A549 (cell line): ENCODE data around the gene HIVEP3. TPM values are rescaled to one million over a fixed set of nuclear protein-coding genes. Genes with fewer than 3 reads are reported as not detected.
A peak's percentile ranks its signal among the peaks of the same experiment; 100 is the strongest.

Source experiments
- ATAC-seq, 2 experiments: fragments of 200-7000 bp in 1 of 2; fragments of >200 bp in 1 of 2; cut with Nextera tagmentation in 1 of 2; cut with Tn5 transposase in 1 of 2; 3 replicates each; pipeline versions ENCODE4 v1.8.0 to v1.9.1; 2018 to 2020; ENCODE audit warnings: mild to moderate bottlenecking in 1 of 2, moderate library complexity in 1 of 2
- CTCF ChIA-PET: fragments of 300-600 bp; sonication (Branson Sonifier 250); formaldehyde crosslinking; extraction: SDS; loops from one replicate; lab custom pipeline; 2021; ENCODE audit warnings: antibody characterized with exemption, inconsistent platforms; lab: Yijun Ruan, JAX
- POLR2A ChIA-PET: fragments of 350-600 bp; formaldehyde crosslinking; extraction: SDS; loops from one replicate; lab custom pipeline; 2021; ENCODE audit warnings: antibody characterized with exemption, inconsistent platforms; lab: Yijun Ruan, JAX
- DNase-seq, 2 experiments: peaks; one replicate each; pipeline versions ENCODE4 v3.0.0 to v3.0.0-alpha.2; 2011 to 2016; ENCODE audit warnings: low read depth in 1 of 2, low spot score in 1 of 2
- FAIRE-seq: peaks from 2 replicates; lab custom pipeline; 2011; peaks lifted over from hg19 to GRCh38; lab: Jason Lieb, UNC
- H3K27ac ChIP-seq, 2 experiments: fragments of >200 bp; sonication (Bioruptor Twin); formaldehyde crosslinking; 3 replicates each; pipeline ENCODE4 v1.5.1; 2016 to 2017
- H3K4me1 ChIP-seq: fragments of >200 bp; sonication (Bioruptor Twin); formaldehyde crosslinking; 3 replicates; pipeline ENCODE4 v1.6.1; 2016
- H3K4me2 ChIP-seq: fragments of >200 bp; sonication (Bioruptor Twin); formaldehyde crosslinking; 3 replicates; pipeline ENCODE4 v1.6.1; 2016
- H3K4me3 ChIP-seq: fragments of >200 bp; sonication (Bioruptor Twin); formaldehyde crosslinking; 3 replicates; pipeline ENCODE4 v1.5.1; 2016
- H3K9me3 ChIP-seq: fragments of >200 bp; sonication (Bioruptor Twin); formaldehyde crosslinking; 3 replicates; pipeline ENCODE4 v1.6.1; 2016
- CBX8 ChIP-seq: fragments of 200-600 bp; sonication (generic); IDR thresholded peaks from 2 replicates; pipeline ENCODE4 v1.6.1; 2016
- CEBPB ChIP-seq, 2 experiments: fragments of >200 bp in 1 of 2; sonication (Bioruptor Twin) in 1 of 2; formaldehyde crosslinking in 1 of 2; IDR thresholded peaks; 2 replicates each; pipeline ENCODE4 v1.6.1; 2012 to 2016
- CHD2 ChIP-seq: fragments of 150-350 bp; IDR thresholded peaks from 2 replicates; pipeline ENCODE4 v1.6.1; 2014; ENCODE audit warnings: low read length; ENCODE audit not compliant: partially characterized antibody
- CTCF ChIP-seq: fragments of >200 bp; sonication (Bioruptor Twin); formaldehyde crosslinking; IDR thresholded peaks from 3 replicates; pipeline ENCODE4 v1.5.1; 2016
- E2F6 ChIP-seq: IDR thresholded peaks from 2 replicates; pipeline ENCODE4 v1.6.1; 2012; ENCODE audit warnings: low read depth, borderline replicate concordance
- EP300 ChIP-seq, 2 experiments: fragments of >200 bp; sonication (Bioruptor Twin); formaldehyde crosslinking; IDR thresholded peaks; 2 replicates in 1 of 2; 3 replicates in 1 of 2; pipeline ENCODE4 v1.6.1; 2016 to 2017
- FOSL2 ChIP-seq, 2 experiments: fragments of 450-650 bp in 1 of 2; fragments of >200 bp in 1 of 2; sonication (Bioruptor Twin) in 1 of 2; formaldehyde crosslinking; IDR thresholded peaks; 2 replicates each; pipeline versions ENCODE4 v1.5.0 to v1.6.1; 2016 to 2020; ENCODE audit warnings: mild to moderate bottlenecking in 1 of 2, moderate library complexity in 1 of 2
- GATA3 ChIP-seq: IDR thresholded peaks from 2 replicates; pipeline ENCODE4 v1.6.1; 2012; ENCODE audit warnings: borderline replicate concordance
- HDAC2 ChIP-seq: fragments of 200-600 bp; sonication (generic); IDR thresholded peaks from 2 replicates; pipeline ENCODE4 v1.6.1; 2016
- HOXA7 ChIP-seq: fragments of 250-450 bp; sonication (Bioruptor Pico); IDR thresholded peaks from 2 replicates; pipeline ENCODE4 v1.5.0; 2020; ENCODE audit warnings: mild to moderate bottlenecking, moderate library complexity
- HOXB13 ChIP-seq: fragments of 250-450 bp; sonication (Bioruptor Pico); IDR thresholded peaks from 2 replicates; pipeline ENCODE4 v1.5.0; 2020; ENCODE audit warnings: low read depth, mild to moderate bottlenecking, moderate library complexity
- JUN ChIP-seq, 2 experiments: fragments of >200 bp; sonication (Bioruptor Twin); formaldehyde crosslinking; IDR thresholded peaks; 2 replicates in 1 of 2; 3 replicates in 1 of 2; pipeline ENCODE4 v1.6.1; 2016 to 2017
- JUNB ChIP-seq: fragments of >200 bp; sonication (Bioruptor Twin); formaldehyde crosslinking; IDR thresholded peaks from 2 replicates; pipeline ENCODE4 v1.6.1; 2016
- MAFK ChIP-seq: fragments of 450-650 bp; IDR thresholded peaks from 2 replicates; pipeline ENCODE4 v1.6.1; 2014; ENCODE audit not compliant: partially characterized antibody
- MAX ChIP-seq: IDR thresholded peaks from 2 replicates; pipeline ENCODE4 v1.6.1; 2012
- MAZ ChIP-seq: fragments of 150-350 bp; IDR thresholded peaks from 2 replicates; pipeline ENCODE4 v1.6.1; 2014; ENCODE audit warnings: antibody characterized with exemption, low read depth, low read length, borderline replicate concordance
- MYC ChIP-seq: IDR thresholded peaks from 2 replicates; pipeline ENCODE4 v1.6.1; 2012; ENCODE audit warnings: mild to moderate bottlenecking, inconsistent platforms, low read length, improper control_type of control experiment, borderline replicate concordance
- NFE2L2 ChIP-seq: fragments of 150-350 bp; conservative IDR thresholded peaks from 2 replicates; pipeline ENCODE4 v1.6.1; 2014; ENCODE audit warnings: low read length
- NR3C1 ChIP-seq: fragments of >200 bp; sonication (Bioruptor Twin); formaldehyde crosslinking; IDR thresholded peaks from 3 replicates; pipeline ENCODE4 v1.6.1; 2017
- POLR2A ChIP-seq: IDR thresholded peaks from 2 replicates; pipeline ENCODE4 v1.6.1; 2012; ENCODE audit warnings: mild to moderate bottlenecking, low read length
- RAD21 ChIP-seq, 2 experiments: fragments of >200 bp in 1 of 2; sonication (Bioruptor Twin) in 1 of 2; formaldehyde crosslinking in 1 of 2; IDR thresholded peaks in 1 of 2; conservative IDR thresholded peaks in 1 of 2; 2 replicates in 1 of 2; 3 replicates in 1 of 2; pipeline ENCODE4 v1.6.1; 2012 to 2018; ENCODE audit warnings: inconsistent platforms in 1 of 2
- RFX5 ChIP-seq: fragments of 450-650 bp; IDR thresholded peaks from 2 replicates; pipeline ENCODE4 v1.7.1; 2014; ENCODE audit warnings: antibody characterized with exemption, mild to moderate bottlenecking, moderate library complexity
- SMC3 ChIP-seq: fragments of >200 bp; sonication (Bioruptor Twin); formaldehyde crosslinking; IDR thresholded peaks from 3 replicates; pipeline ENCODE4 v1.6.1; 2018; ENCODE audit warnings: inconsistent platforms
- TFCP2L1 ChIP-seq: fragments of 250-450 bp; sonication (Bioruptor Pico); IDR thresholded peaks from 2 replicates; pipeline ENCODE4 v1.5.0; 2021; ENCODE audit warnings: mild to moderate bottlenecking
- TP53 ChIP-seq: fragments of 250-450 bp; sonication (Bioruptor Pico); IDR thresholded peaks from 2 replicates; pipeline ENCODE4 v1.5.0; 2021; ENCODE audit warnings: mild to moderate bottlenecking, moderate library complexity
- USF2 ChIP-seq: fragments of 450-650 bp; IDR thresholded peaks from 2 replicates; pipeline ENCODE4 v1.6.1; 2014; ENCODE audit warnings: antibody characterized with exemption
- WGBS: methylation state at CpG from one replicate; pipeline ENCODE4 v1.1.6; 2017; ENCODE audit errors: missing lambda C conversion rate; 5-methylcytosine and 5-hydroxymethylcytosine counted together
- polyA plus RNA-seq, 4 experiments: library from polyadenylated mRNA; depleted of rRNA in 3 of 4; stranded (reverse); fragments of >200 nt; fragmentation: RNase III in 1 of 4; extraction: RNeasy Plus Mini Kit Qiagen cat#74134 plus additional on column Dnase treatment in 1 of 4; gene quantifications; 2 replicates in 3 of 4; 3 replicates in 1 of 4; pipeline ENCODE4 v1.2.3, GENCODE V29; 2011 to 2017

The HIVEP3 gene
- polyA plus RNA-seq, 2 of the 4 experiments (the other 2 are of a cell fraction): 1.5 to 2.0 TPM

GRCh38 chr1:41626616-41627375 lies 291.9 kb downstream of the HIVEP3 start:
- H3K4me3 ChIP-seq: no peak overlapping the region
- peak; percentile 19 to 34; a peak in 1 of 6 replicates for ATAC-seq
- FAIRE-seq: no peak

GRCh38 chr1:41626146-41626545 lies 292.6 kb downstream of the HIVEP3 start:
- WGBS: 86% methylated on average over 7 of the region's 10 CpGs

More at GRCh38 chr1:41626616-41627375, 291.9 kb downstream of the HIVEP3 start:
- ChIA-PET POLR2A (no interaction called here), CTCF (interaction anchor here (1.3 kb wide), 1 partner anchor 12 kb away, joined by 4 read pairs; no protein-coding TSS in a partner anchor)
- Histone ChIP-seq H3K4me1 (0 out of 3 replicates have a peak, but pooled peaks cover 9% of the 10 kb centered on the region), H3K4me2 (no peak overlapping the region; the same call in 2 of the 3 replicates), H3K27ac (0 out of 6 replicates have a peak overlapping the region, but pooled peaks of 1 of the 2 experiments have one; percentile 8), H3K9me3 (no peaks in the 10 kb centered on the region)
- peak in 1 of 2 experiments; percentile 9 for DNase-seq
- TF ChIP-seq FOSL2 (IDR thresholded peaks at IDR 0.05): no peak
- TF ChIP-seq FOSL2 (CRISPR knock-in tag; IDR thresholded peaks at IDR 0.05): no peak
- TF ChIP-seq JUN (IDR thresholded peaks at IDR 0.05): no peak
- no peak for TF ChIP-seq NR3C1
- TF ChIP-seq MAZ: no peak
- no peak for TF ChIP-seq CHD2
- TF ChIP-seq TP53 (CRISPR knock-in tag): no peak
- TF ChIP-seq HOXA7 (CRISPR knock-in tag): no peak
- TF ChIP-seq MYC: no peak
- no peak for TF ChIP-seq RFX5
- no peak for TF ChIP-seq RAD21 (conservative IDR thresholded peaks at IDR 0.05 in 1 of 2, IDR thresholded peaks at IDR 0.05 in 1 of 2)
- no peak for TF ChIP-seq JUNB
- TF ChIP-seq POLR2A: no peak
- no peak for TF ChIP-seq NFE2L2
- no peak for TF ChIP-seq HOXB13 (CRISPR knock-in tag)
- no peak for TF ChIP-seq GATA3
- no peak for TF ChIP-seq USF2
- no peak for TF ChIP-seq CBX8
- TF ChIP-seq SMC3: no peak
- no peak for TF ChIP-seq HDAC2
- WGBS: 36% methylated on average over 9 of the region's 10 CpGs

GRCh38 chr1:41623736-41624135 lies 295.0 kb downstream of the HIVEP3 start:
- POLR2A ChIA-PET: no interaction called here
- Histone ChIP-seq H3K9me3 (no peaks in the 10 kb centered on the region), H3K27ac (no peak overlapping the region), H3K4me1 (0 out of 3 replicates have a peak, but pooled peaks cover 9% of the 10 kb centered on the region)
- DNase-seq: no peak
- no peak for ATAC-seq
- FAIRE-seq: no peak
- TF ChIP-seq HOXA7 (CRISPR knock-in tag) (no peak), CTCF (no peak), E2F6 (no peak)
- TF ChIP-seq, all 56 proteins: peak for 0
- CTCF ChIA-PET: interaction anchor here (0.6 kb wide), 1 partner anchor 42 kb away, joined by 3 read pairs; no protein-coding TSS in a partner anchor
- no peak overlapping the region for H3K4me2 ChIP-seq
- WGBS: 85% methylated on average over 10 of the region's 10 CpGs
- H3K4me3 ChIP-seq: no peak overlapping the region

More at GRCh38 chr1:41626146-41626545, 292.6 kb downstream of the HIVEP3 start:
- Histone ChIP-seq H3K4me3 (no peak overlapping the region), H3K4me2 (no peak overlapping the region), H3K9me3 (no peaks in the 10 kb centered on the region), H3K27ac (no peak overlapping the region), H3K4me1 (0 out of 3 replicates have a peak, but pooled peaks cover 9% of the 10 kb centered on the region)
- FAIRE-seq: no peak
- no peak for ATAC-seq
- TF ChIP-seq MAFK (no peak), MAZ (no peak), MAX (no peak), CHD2 (no peak), CEBPB (IDR thresholded peaks at IDR 0.05) (no peak), JUNB (no peak), TFCP2L1 (CRISPR knock-in tag) (no peak), EP300 (IDR thresholded peaks at IDR 0.05) (no peak), HOXB13 (CRISPR knock-in tag) (no peak)
- ChIA-PET CTCF (interaction anchor here (1.3 kb wide), 1 partner anchor 11 kb away, joined by 4 read pairs; no protein-coding TSS in a partner anchor), POLR2A (no interaction called here)
- no peak for DNase-seq
